Stimulated activated CD4-positive, alpha-beta T cell treated with anti-CD3 and anti-CD28 coated beads, Interleukin-12 subunit alpha, Interleukin-12 subunit beta, amount 100 ng/mL, for 4 hours (primary cell): Measurements from ENCODE around the gene PCTP.

Experiments used
- DNase-seq: peaks from one replicate; pipeline ENCODE4 v3.0.0-alpha.2; 2020

The PCTP gene

DNA sequence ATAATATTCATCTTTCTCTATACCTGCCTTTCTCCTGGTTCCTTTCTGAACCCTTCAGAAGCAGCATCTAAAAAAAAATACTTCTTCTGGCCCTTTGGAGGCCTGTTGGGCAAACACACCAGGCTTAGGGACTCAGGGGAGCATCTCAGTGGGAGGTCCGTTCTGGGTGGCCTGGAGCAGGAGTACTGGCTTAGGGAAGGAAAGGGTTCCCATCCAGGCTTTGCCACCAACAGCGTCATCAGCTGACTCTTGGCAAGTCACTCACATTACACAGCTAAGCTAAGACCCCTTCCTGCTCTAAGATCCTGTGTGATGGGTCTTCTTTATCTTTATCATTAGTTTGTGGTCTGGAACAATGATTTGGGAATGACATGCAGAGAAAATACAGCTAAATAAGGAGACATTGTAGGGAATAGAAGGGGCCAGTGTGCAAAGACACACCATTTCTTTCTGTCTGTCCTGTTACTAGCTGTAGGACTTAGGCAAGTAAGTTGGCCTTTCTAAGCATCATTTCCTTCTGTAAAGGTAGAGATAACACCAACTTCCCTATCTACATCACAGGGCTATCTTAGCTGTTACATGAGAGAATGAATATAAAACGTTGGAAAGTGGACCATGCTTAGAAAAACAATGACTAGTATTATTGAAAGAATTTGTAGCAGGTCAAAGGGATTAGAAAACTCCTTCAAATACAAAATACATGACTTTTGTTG, 9.9 kb downstream of the PCTP start:
- DNase-seq, result no peak

DNA sequence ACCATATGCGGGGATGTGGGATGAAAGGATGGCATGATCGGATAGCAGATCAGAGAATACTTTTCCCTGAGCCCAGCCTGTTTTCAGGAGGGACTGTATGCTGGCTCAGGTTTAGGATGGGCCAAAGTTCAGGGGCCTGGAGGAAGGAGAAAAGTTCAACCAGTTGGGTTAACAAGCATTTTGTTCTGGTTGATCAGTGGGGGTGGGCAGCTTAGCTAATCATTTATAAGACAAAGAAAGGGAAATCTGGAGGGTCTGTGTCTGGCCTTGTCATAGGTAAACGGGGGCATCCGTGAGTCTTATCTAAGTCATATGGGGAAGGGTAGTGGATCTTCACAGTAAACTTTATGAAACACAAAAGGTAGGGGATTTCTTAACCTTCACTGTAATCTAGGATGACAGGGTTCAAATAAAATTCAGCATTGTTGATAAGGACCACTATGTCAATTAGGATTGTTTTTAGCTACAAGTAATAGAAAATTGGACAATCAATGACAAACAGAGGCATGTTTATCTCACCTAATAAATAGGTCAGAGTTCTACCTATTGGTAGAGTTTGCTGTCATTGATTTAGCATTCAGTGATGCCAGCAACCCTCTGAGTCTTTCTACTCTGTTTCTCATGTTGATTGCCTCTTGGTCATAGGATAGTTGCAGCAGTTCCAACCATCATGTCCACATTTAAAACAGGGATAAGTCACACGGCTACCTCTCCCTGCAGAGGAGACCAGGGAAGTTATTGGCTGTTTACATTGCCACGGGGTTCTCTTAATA, 11.4 kb downstream of the PCTP start:
- DNase-seq, result no peak

DNA sequence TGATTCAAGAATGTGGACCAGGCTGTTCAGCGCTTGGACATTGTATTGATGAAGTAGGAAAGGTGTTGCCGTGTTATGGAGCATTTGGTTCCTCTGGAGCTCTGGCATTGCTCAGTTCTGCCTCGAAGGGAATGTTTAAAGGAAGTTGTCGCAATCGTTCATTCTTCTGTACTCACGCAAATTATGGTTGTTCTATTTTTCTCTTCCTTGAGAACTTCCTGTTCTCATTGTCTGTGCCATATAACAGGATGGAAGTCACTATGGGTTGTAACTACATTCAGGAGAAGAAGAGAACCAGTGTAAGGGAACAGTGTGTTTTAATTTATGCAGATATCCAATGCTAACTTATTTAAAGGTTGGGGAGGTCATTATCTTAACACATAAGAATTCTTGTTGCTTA, 13.0 kb downstream of the PCTP start:
- no peak for DNase-seq

DNA sequence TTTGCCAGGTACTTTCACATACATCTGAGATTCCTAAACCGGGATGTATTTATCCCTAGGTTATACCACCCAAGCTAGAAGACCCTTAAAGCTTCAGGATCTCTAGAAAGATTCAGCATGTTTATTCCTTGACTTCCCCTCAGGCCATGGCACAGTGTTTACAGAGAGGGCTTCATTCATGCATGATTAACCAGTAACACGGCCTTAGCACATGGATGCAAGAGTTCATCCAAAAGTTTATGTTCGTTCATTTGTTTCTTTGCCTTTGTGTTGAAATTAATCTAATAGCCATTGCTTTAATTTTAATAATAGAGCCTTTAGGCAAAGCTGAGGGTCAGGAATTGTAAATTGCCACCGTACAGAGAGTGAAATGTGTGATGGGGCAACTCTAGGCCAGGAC, 13.8 kb downstream of the PCTP start:
- no peak for DNase-seq

DNA sequence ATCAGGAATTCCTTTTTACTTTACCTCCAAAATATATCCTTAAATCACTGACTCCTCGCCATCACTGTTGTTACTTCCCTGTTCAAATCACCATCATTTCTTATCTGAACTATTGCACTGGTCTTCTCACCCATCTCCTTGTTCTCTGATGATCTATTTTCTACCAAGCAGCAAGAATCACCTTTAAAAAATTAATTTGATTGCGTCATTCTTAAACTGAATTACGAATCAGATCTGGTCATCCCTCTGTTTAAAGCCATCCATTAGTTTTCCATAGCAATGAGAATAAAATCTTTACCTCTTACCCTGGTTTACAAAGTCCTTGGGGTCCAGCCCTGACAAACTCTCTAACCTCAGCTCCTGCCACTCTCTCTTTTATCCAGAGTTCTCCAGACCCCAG, 14.6 kb downstream of the PCTP start:
- no peak for DNase-seq

DNA sequence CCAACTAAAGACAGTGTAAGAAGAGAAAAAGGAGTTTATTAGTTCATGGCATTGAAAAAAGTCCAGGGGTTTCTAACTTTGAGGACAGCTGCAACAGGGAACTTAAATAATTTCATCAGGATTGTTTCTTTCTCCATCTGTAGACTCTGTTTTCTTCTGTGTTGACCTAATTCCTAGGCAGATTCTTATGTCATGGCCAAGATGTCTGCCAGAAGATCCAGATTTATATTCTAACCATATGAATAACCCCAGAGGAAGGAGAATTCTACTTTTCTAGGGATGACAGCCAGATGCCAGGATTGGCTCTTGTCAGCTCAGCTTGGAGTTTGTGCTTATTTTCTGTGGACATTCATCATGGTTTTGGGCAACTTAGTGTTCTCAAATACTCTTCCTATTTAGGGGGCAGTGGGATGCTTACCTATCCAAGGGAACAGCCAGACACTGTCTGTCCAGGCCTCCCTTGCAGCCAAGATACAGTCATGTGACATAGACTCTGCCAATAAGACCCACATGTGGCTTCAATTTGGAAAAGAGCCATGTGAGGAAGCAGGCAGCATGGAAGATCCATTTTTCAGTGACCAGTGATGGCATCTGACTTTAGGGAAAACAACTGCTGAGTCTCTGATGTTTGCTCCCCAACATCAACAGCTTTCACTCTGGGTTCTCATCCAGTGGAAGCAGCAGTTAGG, 18.2 kb downstream of the PCTP start:
- DNase-seq, result no peak

GRCh38 chr17:55769625-55770000, 18.8 kb downstream of the PCTP start:
- no peak for DNase-seq

GRCh38 chr17:55770196-55770870, 19.5 kb downstream of the PCTP start:
- no peak for DNase-seq

DNA sequence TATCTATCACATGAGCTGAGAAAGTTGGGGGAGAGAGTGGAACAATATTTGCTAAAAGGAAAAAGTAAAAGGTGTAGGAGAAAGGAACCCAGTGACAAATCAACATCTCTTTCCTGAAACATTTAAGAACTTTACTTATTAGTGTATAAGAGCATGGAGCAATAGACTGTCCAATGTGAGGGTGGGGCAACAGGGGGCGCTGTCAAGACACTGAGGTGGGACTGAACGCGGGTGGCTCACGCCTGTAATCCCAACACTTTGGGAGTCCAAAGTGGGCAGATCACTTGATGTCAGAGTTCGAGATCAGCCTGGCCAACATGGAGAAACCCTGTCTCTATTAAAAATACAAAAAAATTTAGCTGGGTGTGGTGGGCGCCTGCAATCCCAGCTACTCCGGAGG, 21.2 kb downstream of the PCTP start:
- DNase-seq, result no peak

DNA sequence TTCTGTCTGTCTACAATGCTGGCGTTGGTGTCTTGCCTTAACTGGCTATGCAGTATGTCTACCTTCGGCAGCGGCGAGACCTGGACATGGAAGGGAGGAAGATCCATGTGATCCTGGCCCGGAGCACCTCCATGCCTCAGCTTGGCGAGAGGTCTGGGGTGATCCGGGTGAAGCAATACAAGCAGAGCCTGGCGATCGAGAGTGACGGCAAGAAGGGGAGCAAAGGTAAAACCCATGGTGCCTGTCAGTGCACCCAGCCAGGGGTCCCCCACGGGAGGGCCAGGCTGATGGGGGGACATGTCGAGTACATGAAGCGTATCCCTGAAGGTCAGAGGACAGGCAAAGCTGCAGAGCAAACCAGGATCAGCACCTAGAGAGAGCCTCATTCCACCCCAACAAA, 22.8 kb downstream of the PCTP start:
- no peak for DNase-seq

- no peak for DNase-seq
Measured at GRCh38 chr17:55774846-55775271, 24.0 kb downstream of the PCTP start.

- DNase-seq, result no peak
Measured at GRCh38 chr17:55776271-55776670, 25.4 kb downstream of the PCTP start.

DNA sequence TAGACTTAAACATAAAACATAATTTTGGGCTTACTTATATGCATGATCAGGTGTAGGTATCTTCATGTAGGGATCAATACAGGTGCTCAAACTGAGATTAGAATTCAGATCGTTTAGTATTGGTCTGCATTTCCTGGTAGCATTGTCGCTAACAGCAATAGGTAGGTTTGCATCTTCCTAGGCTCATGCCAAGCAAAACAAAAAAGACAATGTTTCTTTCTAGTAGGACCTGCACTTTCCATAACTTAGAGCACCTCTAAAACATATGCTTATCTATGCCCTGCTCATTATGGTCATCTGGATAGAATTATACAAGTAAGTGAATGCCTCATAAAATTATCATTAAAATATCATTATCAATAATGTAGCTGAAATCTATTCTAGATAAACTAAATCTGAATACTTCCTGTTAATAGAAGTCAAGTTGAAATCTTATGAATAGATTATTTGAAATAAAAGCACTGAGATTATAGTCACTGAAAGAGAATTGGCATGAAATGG, 26.7 kb downstream of the PCTP start:
- no peak for DNase-seq

DNA sequence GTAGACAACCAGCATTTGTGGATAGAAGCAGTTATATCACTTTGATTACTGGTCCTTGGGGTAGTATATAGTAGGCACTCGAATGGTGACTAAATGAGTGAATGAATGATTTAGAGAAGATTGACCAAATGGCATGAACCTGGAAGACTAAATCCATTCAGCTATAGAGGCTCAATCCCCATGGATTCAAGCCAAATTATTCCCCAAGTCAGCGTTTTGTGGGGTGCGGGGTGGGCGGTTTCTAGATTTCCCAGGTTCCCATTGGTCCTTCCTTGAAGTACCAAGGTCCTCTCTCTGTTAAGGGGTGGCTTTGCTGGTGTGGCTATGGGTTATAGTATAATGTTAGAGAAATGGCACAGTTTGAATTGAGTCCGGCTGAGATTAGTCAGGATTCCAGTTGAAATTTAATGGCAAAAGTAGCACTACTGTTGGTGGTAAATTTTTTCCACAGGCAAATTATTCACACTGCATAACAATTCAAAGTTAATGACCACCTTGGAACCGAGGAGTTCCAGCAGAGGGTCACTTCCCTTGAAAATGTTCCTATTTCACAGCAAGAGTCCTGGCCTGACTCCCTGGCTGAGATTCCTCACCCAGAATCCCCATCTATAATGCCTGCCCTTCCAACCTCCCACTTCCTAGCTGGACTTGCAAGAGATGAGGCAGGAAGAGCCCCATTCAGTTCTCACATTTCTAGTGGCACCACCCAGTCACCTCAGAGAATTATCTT, 27.7 kb downstream of the PCTP start:
- DNase-seq, result no peak

DNA sequence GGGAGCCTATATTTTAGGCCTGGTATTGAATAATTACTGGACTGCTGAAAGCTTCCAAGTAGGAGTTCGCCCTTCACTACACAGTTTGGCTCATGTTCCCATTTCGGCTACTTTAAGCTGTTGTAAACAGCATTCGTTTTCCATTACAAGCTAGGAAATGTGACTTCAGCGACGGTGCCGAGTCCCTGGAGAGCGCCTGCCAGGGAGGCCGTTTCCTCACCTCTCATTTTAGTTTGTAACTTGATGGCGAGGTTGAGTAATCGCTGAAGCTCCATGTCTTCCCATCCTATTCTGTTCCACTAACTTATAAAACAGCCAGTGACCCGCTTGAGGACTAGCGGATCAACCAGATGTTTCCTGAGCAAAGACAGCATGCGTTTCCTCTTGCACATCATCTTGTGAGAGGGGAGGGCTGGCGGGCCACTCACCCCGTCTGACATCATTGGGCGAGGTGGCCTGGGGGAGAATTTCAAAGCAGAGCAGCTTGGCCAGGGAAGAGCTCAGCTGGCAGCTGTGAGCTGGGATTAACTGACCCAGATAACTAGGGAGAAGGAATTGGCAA, 32.9 kb downstream of the PCTP start:
- no peak for DNase-seq

- no peak for DNase-seq
Measured at GRCh38 chr17:55784666-55785065, 33.8 kb downstream of the PCTP start.

- DNase-seq, result no peak
Measured at GRCh38 chr17:55785181-55785580, 34.3 kb downstream of the PCTP start.

DNA sequence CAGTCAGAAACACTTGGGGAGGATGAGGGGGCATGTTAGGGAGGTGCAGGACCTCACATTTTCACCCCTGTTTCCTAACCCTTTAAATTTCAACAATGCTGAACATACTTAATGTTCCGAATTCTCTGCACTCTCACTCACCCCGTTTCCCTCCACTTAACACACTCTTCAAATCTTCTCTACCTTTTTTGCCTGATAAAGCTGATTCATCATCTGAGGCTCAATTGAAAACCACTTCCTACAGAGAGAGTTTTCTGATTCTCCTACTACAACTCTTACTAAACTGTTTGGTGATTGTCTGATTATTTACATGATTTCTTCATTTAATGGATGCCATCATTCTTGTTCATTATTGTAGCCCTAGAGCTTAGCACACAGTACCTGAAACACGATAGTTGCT, 42.4 kb downstream of the PCTP start:
- DNase-seq, result no peak

- DNase-seq, result no peak
Measured at GRCh38 chr17:55794725-55795482, 44.1 kb downstream of the PCTP start.

- no peak for DNase-seq
Measured at GRCh38 chr17:55806745-55807495, 56.1 kb downstream of the PCTP start.

DNA sequence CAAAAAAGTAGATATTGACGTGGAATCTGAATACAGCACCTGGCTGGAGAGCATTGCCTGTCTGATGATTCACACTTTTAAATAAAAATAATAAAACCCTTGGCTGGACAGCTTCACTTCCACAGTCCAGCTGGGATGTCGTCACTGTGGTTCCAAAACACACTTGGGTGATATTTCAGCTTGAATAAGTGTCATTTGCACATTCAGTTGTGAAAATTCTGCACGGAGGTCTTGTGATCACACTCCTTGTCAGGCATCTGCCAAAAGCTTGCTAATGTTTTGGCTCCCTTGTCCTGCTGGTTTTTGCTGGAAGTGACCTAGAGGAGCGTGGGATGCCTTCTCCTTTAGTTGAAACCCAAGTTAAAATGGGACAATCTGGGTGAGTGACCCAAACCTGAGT, 60.7 kb downstream of the PCTP start:
- DNase-seq, result no peak
